Measurements from ENCODE around the gene ERGIC3.

The ERGIC3 gene

GRCh38 chr20:35556871-35557270, 15.0 kb downstream of the ERGIC3 start:
- no peak for DNase-seq
- in situ Hi-C loops (cut with MboI; ENCODE audit: low pct_unique_long_range_greater_than_20kb, low sequenced_read_pairs), result no loop called here

DNA sequence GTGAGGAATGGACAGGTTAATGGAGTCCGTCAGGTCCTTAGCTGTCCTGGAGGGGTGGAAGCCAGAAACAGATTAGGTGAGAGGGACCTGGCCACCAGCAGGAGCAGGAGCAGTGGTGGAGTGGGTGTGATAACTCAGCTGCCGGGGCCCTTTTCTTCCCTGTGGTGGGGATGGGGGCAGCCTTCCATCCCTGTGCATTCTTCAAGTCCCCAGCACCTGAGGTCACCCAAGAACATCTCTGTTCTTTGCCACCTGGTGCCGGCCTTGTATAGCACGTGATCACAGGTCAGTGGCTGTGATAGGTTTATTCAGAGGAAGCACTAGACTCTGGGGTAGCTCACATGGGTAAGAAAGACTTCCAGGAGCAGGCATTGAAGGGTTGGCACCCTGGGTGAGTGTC, 16.6 kb downstream of the ERGIC3 start:
- no peak for DNase-seq
- in situ Hi-C loops (cut with MboI; ENCODE audit: low pct_unique_long_range_greater_than_20kb, low sequenced_read_pairs), result no loop called here

DNA sequence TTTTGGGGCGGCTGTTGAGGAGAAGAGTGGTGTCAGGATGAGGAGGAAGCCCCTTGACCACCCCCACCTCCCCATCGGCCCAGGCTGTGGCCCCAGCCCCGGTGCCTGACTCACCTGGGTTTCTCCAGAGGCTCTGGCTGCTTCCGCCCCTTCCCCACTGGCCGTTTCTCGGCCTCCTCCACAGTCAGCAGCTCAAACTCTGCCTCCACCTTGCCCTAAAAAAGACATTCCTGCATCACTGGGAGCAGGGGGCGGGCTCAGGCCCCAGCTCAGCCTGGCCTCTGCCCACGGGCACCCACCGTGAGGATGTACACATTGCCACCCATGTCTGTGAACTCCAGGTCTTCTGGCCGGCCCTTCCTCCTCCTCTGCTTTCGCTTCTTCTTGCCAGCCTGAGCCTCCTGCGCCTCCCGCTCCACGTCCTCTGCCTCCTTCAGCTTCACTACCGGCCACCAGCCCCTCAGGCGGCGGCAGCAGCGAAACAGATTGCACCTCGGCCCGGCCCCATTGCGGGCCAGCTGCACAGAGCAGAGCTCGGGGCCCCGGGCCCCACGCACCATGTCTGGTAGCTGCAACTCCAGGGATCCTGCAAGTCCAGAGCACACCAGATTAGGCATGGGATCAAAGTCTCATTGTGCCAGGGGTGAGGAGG, 17.3 kb downstream of the ERGIC3 start:
- no peak for DNase-seq

GRCh38 chr20:35560105-35560511, 18.2 kb downstream of the ERGIC3 start:
- DNase-seq, result no peak
- in situ Hi-C loops (cut with MboI; ENCODE audit: low pct_unique_long_range_greater_than_20kb, low sequenced_read_pairs), result no loop called here

More for the DNA sequence above, 17.3 kb downstream of the ERGIC3 start:
- in situ Hi-C loops (cut with MboI; ENCODE audit: low pct_unique_long_range_greater_than_20kb, low sequenced_read_pairs), result no loop called here

DNA sequence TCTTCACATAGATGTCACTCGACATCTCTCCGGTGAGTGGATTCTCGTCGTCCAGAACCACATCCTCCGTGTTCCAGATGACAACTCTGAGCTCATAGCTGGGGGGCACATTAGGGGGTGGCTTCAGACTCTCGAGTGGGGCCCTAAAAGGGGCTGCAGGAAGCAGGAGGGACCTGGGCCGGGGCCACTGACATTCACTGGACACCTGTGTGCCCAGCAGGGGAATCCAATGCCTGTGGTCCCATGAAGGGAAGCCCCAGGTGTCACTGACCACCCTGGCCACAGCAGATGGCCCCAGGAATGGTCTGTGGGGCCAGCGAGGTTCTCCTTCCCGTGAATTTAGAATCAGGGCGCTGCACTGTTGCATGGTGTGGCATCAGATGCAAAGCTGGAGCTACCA, 18.7 kb downstream of the ERGIC3 start:
- DNase-seq, result no peak
- in situ Hi-C loops (cut with MboI; ENCODE audit: low pct_unique_long_range_greater_than_20kb, low sequenced_read_pairs), result no loop called here

GRCh38 chr20:35561268-35561667, 19.4 kb downstream of the ERGIC3 start:
- in situ Hi-C loops (cut with MboI; ENCODE audit: low pct_unique_long_range_greater_than_20kb, low sequenced_read_pairs), result no loop called here
- peak; percentile 37 for DNase-seq

DNA sequence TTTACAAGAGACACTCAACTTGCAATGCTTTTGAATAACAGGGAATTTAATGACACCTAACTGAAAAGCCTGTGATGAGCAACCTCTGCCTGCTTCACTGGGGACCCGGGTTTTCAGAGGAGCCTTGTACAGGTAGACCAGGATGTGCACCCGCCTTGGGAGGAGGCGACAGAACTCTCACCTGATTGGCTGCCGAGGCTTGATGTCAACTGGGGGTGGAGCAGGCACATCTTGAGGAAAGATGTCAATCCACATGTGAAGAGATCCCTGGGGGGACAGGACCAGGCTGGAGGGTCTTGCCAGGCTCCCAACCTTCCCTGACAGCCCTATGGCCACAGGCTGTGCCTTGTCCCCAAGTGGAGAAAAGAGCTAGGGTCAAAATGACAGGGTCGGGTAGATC, 19.8 kb downstream of the ERGIC3 start:
- no peak for DNase-seq
- in situ Hi-C loops (cut with MboI; ENCODE audit: low pct_unique_long_range_greater_than_20kb, low sequenced_read_pairs), result no loop called here

DNA sequence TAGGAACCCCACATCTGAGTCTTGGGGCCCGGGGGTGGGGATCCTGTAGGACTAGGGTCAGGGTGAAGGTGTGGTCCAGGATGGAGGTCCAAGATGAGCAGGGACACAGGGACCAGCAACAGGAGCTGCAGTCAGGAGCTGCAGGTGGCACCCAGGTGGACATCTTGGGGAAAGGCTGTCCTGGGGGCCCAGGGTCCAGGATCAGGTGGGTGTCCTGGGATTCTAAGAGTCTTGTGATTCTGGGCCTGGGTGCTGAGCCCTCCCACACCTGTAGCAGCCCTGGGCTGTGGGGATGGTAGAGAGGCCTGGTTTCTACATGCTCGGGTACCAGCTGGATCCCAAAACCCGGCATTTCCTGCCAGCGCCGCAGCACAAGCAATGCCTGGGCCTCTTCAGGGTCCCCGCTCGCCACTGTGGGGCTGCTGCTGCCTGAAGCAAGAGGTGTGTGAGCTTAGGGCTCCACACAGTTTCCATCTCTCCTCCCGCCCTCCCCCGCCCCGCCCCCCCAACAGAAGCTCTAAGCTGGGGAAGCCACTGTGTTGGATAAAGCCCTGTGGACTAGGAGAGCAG, 20.7 kb downstream of the ERGIC3 start:
- no peak for DNase-seq
- in situ Hi-C loops (cut with MboI; ENCODE audit: low pct_unique_long_range_greater_than_20kb, low sequenced_read_pairs), result no loop called here

DNA sequence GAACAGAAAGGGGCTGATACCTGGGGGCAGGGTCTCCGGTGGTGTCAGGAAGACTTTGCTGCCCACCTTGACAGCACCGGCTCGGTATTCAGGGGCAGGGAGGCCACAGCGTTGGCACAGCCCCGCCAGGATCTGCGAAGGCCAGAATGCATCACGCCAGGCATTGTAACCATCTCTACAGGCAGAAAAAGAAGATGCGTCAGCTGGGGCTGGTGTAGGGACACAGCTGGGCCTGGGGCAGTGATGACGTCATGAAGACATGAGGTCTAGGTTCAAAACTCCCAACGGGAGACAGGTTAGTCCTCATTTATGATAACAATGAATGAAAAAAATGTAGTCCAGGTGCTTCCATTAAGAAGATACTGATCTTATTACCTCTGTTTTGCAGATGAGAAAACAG, 22.0 kb downstream of the ERGIC3 start:
- in situ Hi-C loops (cut with MboI; ENCODE audit: low pct_unique_long_range_greater_than_20kb, low sequenced_read_pairs), result no loop called here
- DNase-seq, result no peak

DNA sequence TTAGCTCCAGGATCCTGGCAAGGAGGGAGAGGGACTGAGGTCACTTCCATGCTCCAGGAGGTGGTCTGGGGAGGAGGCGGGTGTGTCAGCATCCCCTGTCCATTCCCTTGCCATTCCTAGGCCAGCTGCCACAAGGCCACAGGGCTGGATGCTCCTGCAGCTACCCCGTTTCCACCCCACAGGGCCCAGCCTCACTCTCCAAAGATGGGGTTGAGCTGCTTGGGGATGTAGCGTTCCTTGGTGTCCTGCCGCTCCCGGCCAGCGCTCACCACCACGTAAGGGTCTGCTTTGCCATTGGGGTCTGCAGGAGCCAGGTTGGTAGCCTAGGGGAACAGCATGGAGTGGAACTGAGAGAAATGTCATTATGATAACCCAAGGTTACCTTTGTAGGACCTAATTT, 23.0 kb downstream of the ERGIC3 start:
- no peak for DNase-seq
- in situ Hi-C loops (cut with MboI; ENCODE audit: low pct_unique_long_range_greater_than_20kb, low sequenced_read_pairs), result no loop called here

GRCh38 chr20:35568645-35569044, 26.8 kb downstream of the ERGIC3 start:
- peak; percentile 31 for DNase-seq
- in situ Hi-C loops (cut with MboI; ENCODE audit: low pct_unique_long_range_greater_than_20kb, low sequenced_read_pairs), result no loop called here

DNA sequence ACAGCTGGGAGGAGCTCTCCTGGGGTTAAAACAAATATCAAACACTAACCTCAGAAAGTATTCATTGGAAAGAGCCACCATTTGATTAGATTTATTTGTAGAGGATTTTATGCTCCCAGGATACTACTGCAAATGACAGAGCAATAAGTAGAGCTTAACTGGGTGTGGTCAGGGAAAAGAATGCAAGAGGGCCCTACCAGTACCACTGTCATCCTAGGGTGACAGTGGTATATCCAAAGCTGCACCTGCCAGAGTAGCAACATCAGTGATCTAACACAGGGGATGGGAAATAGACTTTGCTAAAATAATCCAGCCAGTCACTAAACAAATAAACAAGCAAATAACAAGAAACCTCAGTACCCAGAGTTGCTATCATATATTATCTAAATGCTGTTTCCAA, 29.7 kb downstream of the ERGIC3 start:
- in situ Hi-C loops (cut with MboI; ENCODE audit: low pct_unique_long_range_greater_than_20kb, low sequenced_read_pairs), result no loop called here
- DNase-seq, result no peak

DNA sequence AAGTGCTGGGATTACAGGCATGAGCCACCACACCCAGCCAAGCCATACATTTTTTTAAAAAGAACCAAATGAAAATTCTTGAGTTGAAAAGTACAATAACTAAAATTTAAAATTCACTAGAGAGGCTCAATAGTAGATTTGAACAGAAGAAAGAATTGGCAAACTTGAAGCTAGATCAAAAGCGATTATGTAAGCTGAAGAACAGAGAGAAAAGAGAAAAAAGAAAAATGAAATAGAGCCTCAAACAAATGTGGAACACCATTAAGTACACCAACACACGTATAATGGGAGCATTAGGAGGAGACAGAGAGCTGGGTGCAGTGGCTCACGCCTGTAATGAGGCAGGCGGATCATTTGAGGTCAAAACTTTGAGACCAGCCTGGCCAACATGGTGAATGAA, 31.0 kb downstream of the ERGIC3 start:
- no peak for DNase-seq
- in situ Hi-C loops (cut with MboI; ENCODE audit: low pct_unique_long_range_greater_than_20kb, low sequenced_read_pairs), result no loop called here

DNA sequence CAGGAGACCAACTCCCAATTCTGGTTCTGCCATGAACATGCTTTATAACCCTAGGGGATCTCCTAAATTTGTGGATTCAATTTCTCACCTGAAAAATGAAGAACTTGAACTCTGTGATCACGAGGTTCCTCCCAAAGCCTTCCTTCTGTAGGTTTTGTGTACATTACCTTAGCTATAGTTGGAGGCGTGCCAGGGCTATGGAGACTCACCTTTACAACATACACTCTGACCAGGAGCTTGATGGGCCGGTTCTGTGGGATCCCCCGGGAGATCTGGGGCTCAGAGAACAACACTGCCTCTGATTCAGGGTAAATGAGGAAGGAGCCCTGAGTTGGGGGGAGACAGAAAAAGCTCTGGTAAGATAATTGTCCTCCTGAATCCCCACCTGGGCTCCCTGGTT, 34.1 kb downstream of the ERGIC3 start:
- in situ Hi-C loops (cut with MboI; ENCODE audit: low pct_unique_long_range_greater_than_20kb, low sequenced_read_pairs), result no loop called here
- peak; percentile 36 for DNase-seq

DNA sequence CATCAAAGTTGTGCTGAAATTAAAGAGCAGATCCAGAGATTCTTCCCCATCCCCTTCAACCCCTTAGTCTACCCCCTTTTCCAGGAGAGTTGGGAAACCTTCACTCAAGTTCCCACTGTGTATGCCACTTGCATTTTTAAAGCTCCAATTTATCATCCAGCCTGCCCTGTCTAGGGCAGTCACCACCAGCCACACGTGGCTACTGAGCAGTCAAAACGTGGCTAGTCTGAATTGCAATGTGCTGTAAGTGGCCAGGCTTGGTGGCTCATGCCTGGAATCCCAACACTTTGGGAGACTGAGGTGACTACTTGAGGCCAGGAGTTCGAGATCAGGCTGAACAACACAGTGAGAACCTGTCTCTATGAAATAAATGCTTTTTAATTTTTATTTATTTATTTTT, 34.9 kb downstream of the ERGIC3 start:
- in situ Hi-C loops (cut with MboI; ENCODE audit: low pct_unique_long_range_greater_than_20kb, low sequenced_read_pairs), result no loop called here
- no peak for DNase-seq

- in situ Hi-C loops (cut with MboI; ENCODE audit: low pct_unique_long_range_greater_than_20kb, low sequenced_read_pairs), result no loop called here
These were observed 36.6 kb downstream of the ERGIC3 start for GRCh38 chr20:35578469-35578868.

GRCh38 chr20:35579196-35579595, 37.3 kb downstream of the ERGIC3 start:
- DNase-seq, result no peak
- in situ Hi-C loops (cut with MboI; ENCODE audit: low pct_unique_long_range_greater_than_20kb, low sequenced_read_pairs), result no loop called here

More at GRCh38 chr20:35578469-35578868, 36.6 kb downstream of the ERGIC3 start:
- DNase-seq, result no peak

GRCh38 chr20:35582131-35582530, 40.3 kb downstream of the ERGIC3 start:
- in situ Hi-C loops (cut with MboI; ENCODE audit: low pct_unique_long_range_greater_than_20kb, low sequenced_read_pairs), result no loop called here
- no peak for DNase-seq

- in situ Hi-C loops (cut with MboI; ENCODE audit: low pct_unique_long_range_greater_than_20kb, low sequenced_read_pairs), result no loop called here
- no peak for DNase-seq
These were observed 41.0 kb downstream of the ERGIC3 start for GRCh38 chr20:35582741-35583404.

DNA sequence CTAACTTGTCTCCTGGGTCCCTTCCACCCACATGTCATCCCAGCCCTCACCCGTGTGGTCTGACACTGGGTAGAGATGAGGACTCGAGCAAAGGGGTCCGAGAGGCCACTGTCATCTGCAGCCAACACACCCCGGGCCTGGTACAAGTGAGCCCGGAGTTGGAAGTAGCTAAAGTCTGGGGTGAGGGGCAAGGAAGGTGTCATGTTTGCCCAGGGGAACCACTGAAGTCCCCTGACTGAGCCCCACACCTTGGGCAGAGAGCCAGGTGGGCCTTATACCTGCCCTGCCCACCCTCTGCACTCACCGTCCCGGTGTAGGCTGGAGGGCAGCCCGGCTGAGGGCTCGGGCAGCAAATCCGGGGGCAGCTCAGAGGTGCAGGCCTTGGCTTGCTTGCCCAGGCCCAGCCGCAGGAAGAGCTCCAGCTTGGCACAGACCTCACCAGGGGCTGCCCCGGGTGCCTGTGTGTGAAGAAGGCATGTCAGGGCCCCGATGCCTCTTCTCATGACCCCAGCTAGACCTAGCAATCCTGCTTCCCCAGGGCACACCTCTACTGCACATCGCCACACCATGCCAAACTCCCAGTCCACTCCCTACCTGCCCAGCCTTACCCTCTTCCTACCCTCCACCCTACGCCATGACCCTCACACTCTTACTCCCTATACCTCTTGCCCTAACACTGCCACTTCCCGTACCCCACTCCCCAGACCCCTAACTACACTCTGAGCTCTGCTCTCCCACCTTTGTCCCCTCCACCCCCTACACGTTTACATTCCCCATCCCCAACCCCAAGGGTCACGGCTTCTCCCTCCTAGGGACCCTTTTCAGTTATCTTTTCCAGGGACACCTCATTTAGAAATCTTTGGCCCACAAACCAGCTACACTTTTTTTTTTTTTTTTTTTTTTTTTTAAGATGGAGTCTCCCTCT, 42.0 kb downstream of the ERGIC3 start:
- no peak for DNase-seq
- in situ Hi-C loops (cut with MboI; ENCODE audit: low pct_unique_long_range_greater_than_20kb, low sequenced_read_pairs), result no loop called here

Measured in KBM-7 (cell line).